Activated CD4-positive, alpha-beta T cell treated with anti-CD3 and anti-CD28 coated beads, Interleukin-2, amount 50 U/mL, for 24 hours (primary cell): Measurements from ENCODE around the gene KCTD13.
"Not testable (repeated sequence)": the region's sequence is repeated elsewhere in the genome, so short reads cannot be mapped to it uniquely, and the experiment has no call there.

Experiments used
- DNase-seq, 2 donors: peaks; one replicate each; pipeline ENCODE4 v3.0.0-alpha.2; 2020; ENCODE audit warnings: low read depth in 1 of 2, low spot score in 1 of 2

The KCTD13 gene

DNA sequence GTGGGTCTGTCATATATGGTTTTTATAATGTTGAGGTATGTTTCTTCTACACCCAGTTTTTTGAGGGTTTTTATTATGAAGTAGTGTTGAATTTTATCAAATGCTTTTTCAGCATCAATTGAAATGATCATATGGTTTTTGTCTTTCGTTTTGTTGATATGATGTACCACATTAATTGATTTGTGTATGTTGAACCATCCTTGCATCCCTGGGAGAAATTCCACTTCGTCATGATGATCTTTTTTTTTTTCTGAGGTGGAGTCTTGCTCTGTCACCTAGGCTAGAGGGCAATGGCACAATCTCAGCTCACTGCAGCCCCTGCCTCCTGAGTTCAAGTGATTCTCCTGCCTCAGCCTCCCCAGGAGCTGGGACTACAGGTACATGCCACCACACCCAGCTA is 21.9 kb upstream of the KCTD13 start:
- no peak for DNase-seq

DNA sequence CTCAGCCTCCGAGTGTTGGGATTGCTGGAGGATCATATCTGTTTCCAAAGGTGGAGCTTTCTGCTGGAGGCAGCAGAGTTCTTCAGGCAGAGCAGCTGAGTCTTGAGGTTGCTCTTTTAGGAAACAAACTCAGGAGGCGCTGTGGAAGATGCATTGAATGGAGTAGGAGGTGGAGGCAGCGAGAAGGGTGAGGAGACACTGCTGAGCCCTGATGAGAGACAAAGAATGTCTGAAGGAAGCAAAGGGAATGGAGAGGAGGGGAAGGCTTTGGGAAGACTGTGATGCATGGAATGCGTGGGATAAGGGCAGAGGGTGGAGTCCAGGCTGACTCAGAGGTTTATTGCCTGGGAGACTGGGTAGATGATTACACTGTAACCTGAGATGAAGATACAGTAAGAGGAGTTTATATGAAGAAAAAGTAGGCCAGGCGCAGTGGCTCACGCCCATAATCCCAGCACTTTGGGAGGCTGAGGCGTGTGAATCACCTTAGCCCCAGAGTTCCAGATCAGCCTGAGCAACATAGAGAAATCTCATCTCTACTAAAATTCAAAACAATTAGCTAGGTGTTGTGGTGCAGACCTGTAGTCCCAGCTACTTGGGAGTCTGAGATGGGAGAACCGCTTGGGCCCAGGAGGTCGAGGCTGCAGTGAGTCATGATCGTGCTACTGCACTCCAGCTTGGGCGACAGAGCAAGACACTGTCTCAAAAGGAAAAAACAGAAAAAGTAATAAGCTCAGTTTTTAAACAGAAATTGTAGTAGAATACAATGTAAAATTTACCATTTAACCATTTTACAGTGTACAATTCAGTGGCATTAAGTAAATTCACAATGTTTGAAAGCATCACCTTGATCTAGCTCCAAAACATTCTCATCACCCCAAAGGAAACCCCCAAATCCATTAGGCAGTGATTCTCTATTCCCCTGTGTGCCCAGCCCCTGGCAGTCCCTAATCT is 18.1 kb upstream of the KCTD13 start:
- no peak for DNase-seq

DNA sequence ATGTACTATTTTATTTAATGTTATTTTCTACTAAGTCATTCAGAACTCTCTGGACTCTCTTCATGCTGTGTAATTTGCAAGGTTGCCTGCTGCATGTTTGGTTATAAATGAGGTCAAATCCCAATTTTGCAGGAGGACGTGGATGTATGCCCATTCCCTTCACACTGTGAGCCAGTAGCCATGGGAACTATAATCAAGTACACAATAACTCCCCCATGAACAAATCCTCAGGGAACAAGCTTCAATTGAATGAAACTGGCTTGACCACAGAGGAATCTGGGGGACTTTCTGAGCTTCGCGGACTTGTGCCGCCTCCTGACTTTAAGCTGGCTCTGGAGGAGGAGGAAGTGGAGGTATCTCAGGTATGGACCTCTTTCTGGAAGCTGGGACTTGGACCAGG is 14.6 kb upstream of the KCTD13 start:
- no peak for DNase-seq

DNA sequence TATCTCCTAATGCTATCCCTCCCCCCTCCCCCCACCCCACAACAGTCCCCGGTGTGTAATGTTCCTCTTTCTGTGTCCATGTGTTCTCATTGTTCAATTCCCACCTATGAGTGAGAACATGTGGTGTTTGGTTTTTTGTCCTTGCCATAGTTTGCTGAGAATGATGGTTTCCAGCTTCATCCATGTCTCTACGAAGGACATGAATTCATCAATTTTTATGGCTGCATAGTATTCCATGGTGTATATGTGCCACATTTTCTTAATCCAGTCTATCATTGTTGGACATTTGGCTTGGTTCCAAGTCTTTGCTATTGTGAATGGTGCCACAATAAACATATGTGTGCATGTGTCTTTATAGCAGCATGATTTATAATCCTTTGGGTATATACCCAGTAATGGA is 5.7 kb upstream of the KCTD13 start:
- DNase-seq = not testable (repeated sequence)

DNA sequence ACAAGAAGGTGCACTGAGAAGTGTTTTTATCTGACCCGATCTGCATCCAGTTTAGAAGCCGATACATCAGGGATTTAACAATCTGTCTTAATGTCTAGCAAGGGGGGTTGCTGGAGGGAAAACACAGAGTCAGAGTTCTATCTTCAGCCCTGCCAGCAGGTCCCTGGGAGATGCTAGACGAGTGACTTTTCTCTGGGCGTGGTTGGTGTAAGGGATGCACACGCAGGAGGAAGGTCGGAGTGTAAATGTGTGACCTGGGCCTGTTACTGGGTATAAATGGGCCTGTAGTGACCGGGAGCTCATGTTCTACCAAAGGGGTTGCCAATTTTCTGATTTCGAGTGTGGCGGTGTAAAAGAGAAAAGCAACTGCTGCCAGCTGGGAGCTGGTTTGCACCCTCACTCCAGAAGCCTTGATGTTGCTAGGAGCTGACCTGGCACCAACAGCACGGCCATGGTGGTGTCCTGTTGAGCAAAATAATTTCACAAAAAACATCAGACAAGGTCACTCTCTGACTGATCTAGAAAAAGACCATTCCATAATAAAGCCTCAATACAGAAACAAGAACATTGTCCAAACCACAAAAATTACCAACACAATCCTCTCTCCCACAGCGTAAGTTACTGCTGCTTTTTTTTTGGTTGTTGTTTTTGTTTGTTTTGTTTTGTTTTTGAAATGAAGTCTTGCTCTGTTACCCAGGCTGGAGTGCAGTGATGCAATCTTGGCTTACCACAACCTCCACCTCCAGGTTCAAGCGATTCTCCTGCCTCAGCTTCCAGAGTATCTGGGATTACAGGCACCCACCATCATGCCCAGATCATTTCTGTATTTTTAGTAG is 1.3 kb upstream of the KCTD13 start:
- no peak for DNase-seq

DNA sequence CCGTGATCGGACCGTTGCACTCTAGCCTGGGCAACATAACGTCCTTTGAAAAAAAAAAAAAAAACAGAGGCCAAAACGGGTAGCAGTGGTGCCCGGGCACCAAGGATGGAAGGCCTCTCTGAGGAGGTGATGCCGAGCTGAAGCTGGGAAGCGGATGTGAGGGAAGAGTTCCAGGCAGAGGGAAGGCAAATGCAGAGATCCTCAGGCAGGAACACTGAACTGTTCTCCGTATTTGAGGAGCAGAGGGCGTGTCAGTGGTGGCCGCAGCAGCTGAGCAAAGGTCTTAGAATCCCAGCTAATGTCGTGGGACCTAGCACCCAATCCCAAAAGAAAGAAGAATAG is 656 bp upstream of the KCTD13 start:
- DNase-seq = no peak

DNA sequence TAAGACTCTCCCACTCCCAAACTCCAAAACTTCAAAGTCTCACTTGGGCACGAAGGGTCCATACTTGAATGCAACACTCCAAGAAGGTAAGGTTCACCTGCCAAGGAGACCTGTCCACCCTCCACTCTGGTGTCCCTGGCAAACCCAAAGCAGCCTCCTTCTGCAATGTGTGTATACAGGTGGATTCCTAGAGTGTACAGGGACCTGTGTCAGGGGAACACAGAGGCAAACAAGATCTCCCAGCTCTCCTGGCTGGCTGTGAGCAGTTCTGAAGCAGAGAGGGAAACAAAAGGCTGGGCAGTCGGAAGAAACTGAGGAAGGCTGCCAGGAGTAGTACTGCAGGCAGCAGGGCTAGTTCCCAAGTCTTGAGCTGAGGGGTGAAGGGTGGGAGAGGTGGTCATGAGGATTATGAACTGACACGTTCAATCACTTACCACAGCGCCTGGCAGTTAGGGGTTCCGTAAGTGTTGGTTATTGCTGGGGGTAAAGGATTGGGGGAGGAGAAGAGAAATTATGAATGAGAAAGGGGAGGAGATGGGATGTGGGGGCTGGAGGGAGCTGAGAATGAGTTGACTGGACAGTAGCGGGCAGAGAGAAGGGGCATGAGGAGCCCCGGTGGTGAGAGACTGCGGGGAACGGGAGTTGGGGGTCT is 795 bp downstream of the KCTD13 start:
- no peak for DNase-seq

DNA sequence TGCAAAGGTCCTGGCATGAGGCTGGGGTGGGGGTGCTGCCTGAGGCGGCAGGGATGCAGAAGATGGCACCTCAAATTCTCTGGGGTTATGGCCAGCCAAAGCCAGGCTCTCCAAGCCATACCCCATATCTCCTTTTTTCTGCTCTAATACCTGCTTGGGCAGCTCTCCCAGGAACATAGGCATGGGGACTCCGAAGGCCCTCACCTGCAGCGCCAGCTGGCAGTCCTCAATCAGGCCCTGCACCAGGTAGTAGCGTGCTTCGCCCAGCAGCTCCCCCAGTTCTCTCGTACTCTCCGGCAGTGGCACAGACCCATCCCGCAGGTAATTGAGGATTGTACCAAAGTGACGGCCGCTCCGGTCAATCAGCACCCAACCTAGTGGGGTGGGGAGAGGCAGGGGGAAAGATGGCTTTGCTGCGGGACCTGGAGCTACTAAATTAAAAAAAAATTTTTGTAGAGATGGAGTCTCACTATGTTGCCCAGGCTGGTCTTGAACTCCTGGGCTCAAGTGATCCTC is 3.0 kb downstream of the KCTD13 start:
- no peak for DNase-seq

DNA sequence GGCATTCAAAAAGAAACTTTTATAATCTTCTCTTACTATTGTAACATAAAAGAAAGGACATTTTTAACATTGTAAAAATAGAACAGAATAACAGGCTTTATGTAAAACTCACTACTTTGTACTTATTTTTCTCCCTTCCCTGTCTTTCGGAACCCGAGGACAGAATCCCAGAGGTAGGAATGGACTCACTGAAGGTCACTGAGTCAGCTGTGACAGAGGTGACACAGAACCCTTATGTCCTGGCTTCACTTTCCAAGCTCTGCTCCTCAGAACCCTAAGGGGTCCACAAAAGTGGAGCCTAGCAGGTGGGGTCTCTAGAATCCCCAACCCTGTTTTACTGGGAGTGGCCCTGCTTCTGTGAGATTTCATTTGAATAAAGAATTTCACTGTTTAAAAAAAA is 3.7 kb downstream of the KCTD13 start:
- no peak for DNase-seq

DNA sequence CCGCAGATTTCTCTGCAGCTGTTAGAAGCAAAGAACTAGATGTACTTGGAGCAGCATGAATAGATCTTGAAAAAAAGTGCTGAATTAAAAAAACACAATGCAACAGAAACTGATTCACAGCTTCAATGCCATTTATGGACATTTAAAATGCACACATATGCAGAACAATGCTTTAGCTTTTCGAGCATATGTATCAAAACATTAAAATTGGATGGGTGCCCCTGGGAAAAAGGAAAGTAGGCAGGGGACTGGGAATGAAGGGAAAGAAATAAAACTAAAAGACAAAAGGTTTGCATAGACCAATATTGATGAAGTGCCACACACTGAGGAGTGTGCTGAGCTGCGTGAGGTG is 5.0 kb downstream of the KCTD13 start:
- DNase-seq = no peak

DNA sequence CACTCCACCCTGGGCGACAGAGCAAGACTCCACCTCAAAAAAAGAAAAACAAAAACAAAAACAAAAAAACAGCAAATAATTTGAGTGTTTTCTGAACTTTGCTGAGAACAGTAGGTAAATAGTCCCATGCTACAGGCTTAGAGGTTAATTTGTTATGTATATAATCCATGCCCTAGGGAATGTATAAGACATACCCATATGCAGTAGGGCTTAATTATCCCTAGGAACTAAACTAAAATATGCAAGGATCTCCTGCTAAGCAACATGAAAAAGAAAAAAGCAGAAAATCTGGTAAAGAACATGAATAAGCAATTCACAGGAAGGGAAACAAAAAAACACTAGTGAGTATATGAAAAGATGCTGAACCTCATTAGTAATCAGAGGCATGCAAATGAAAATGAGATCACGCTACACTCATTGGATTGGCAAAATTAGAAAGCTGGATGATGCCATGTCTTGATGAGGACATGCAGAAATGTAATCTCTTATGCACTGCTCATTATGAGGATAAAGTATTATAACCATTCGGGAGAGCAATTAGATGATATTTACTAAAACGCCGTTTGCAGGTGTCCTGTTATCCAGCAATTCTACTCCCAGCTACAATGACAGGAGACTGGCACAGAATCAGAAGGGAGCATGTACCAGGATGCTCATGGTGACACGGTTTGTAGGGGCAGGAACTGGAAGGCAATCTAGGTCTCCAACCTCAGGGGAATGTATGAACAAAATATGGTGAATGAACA is 5.6 kb downstream of the KCTD13 start:
- no peak for DNase-seq

DNA sequence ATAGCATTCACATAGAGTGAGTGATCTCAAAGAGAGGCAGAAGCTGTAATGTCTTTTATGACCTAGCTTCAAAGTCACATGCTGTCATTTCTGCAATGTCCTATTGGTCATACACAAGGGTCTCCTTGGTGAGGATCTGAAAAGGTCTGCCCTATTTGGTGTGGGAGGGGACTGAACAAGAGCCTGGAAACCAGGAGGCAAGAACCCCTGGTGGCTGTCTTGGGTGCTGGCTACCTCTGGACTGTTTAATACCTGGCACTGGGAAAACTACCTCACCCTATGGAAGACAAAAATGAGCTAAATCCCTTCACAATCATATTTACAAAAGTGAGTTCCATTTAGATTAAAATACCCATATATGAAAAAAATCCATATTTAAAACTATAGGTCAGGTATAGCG is 9.0 kb downstream of the KCTD13 start:
- DNase-seq = no peak

DNA sequence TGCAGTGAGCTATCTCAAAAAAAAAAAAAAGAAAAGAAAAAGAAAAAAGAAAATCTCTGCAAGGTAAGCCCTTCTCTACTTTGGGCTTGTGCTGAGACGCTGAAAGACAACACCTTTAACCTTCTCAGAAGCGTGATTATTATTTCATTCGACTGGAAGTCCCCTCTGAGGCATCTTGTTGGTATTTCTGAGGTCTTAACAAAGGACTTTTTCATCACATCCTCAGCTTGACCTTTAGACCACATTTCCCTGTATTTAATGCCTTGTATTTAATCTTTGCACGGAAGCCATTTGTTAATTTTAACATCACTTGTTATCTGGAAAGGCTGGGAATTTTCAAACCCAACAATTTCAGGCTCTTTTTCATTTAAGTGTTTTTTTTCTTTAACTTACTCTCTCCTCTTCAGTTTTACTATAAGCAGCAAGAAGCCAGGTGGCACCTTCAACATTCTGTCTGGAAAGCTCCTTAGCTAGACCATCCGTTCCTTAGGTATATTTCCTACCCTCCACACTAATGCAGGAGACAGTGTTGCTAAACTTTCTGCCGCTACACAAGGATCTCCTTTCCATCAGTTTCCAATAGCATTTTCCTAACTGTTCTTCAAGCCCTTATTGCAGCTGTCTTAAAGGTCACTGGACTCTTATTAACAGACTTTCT is 10.3 kb downstream of the KCTD13 start:
- no peak for DNase-seq

DNA sequence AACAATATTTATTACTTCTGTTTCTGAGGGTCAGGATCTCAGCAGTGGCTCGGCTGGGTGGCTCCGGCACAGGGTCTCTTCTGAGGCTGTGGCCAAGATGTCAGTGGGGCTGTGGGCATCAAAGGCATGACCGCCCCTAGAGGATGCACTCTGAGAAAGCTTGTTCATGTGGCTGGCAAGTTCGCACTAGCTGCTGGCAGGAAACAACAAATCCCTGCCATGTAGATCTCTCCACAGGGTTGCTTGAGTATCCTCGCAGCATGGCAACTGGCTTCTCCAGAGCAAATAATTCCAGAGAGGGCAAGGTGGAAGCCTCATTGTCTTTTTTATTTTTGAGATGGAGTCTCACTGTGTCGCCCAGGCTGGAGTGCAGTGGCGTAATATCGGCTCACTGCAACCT is 12.5 kb downstream of the KCTD13 start:
- DNase-seq = no peak

DNA sequence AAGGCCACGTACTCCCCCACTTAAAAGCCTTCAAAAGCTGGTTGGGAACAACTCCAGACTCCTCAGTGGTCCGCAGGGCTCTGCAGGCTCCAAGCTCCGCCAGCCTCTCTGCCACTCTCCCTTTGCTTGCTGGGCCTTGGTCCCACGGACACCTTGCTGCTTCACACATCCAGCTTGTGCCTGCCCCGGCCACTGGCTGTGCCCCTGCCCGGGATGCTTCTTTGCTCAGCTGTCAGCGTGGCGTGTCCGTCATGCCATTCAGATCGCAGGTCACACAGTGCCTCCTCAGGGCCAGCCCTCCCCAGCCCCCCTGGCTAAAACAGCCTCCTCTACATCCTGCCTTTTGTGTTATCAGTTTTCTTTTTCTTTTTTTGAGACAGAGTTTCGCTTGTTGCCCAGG is 13.9 kb downstream of the KCTD13 start:
- no peak for DNase-seq

DNA sequence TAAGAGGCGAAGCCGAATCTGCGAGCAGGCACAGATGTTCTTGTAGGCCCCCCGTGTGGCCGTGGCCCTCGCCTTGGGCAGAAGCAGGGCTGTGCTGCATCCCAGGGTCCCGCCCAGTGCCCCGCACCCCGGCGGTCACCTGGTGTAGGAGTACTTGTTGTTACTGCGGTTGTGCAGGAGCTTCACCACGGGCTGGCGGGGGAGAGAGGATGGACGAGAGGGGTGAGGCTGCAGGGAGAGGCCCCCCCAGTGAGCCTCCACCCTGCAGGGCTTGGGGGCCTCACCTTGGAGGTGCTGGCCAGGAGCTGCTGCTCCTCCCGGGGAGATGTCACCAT is 14.4 kb downstream of the KCTD13 start:
- DNase-seq = no peak

DNA sequence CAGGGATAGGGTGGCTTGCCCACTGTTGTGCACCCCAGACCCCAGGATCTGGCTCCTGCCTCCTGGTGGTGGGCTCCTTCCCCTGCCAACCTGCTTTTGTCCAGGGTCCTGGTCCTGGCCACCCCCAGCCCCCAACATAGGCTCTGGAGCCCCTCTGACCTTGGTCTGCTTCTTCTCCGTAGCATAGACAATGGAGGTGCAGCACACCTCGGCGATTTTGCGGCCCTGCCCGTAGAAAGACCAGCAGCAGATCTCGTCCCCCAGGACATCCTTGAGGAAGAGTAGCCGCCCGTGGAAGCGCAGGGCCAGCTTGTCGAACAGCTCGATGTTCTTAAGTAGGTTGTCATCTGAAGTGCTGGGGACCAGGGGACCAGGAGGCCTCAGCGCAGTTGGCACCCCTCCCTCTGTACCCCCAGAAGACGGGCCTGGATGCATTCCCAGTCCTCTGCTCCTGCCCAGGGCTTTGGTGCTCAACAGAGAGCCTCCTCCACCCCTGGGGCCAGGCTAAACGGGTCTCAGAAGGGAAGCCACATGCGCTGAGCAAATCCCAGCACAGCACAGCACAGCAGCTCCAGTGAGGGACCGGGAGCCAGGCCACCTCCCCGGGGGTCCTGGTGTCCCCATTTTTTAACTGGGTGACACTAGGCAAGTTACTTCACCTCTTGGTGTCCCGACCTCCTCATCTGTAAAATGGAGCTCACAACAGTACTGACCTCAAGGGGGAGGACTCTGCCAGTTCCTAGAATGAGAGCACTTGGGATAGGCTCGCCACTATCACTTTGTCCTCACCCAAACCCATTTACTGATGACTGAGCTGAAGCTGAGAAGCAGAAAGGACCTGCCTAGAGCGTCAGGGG is 15.0 kb downstream of the KCTD13 start:
- no peak for DNase-seq

DNA sequence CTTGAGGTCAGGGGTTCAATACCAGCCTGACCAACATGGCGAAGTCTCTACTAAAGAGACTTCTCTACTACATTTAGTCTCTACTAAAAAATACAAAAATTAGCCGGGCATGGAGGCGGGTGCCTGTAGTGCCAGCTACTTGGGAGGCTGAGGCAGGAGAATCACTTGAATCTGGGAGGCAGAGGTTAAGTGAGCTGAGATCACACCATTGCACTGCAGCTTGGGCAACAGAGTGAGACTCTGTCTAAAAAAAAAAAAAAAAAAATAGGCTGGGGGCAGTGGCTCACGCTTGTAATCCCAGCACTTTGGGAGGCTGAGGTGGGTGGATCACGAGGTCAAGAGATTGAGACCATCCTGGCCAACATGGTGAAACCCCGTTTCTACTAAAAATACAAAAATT is 16.2 kb downstream of the KCTD13 start:
- not testable (repeated sequence) for DNase-seq

DNA sequence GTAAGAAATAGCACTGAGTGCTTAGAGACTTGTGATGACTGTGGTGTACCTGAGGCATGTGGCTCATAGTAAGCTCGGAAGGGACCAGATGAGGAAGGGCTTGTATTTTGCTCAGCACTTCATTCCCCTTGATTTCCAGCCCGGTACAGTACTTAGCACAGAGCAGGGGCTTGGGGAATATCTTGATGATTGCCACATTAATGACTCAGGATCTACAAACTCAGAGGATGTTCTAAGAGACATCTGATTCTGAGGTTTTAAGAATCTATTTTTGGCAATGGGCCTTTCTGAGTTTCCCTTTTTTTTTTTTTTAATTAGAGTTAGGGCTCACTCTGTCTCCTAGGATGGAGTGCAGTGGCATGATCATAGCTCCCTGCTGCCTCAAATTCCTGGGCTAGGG is 16.6 kb downstream of the KCTD13 start:
- DNase-seq = no peak

DNA sequence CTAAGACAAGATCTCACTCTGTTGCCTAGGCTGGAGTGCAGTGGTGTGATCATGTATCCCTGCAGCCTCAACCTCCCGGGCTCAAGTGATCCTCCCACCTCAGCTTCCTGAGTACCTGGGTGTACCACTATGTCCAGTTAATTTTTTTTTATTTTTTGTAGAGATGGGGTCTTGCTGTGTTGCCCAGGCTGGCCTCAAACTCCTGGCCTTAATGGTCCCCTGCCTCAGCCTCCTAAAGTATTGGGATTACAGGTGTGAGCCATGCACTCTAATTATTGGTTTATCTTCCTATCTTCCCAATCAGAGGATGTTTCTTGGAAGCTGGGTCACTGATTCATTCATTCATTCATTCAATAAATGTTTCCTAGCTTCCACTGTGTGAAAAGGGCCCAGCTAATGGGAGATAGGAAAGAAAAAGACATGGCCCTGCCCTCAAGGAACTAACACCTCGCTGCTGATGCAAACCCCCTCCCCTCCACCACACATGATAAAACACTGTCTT is 17.3 kb downstream of the KCTD13 start:
- DNase-seq = no peak
